CD4-positive, alpha-beta T cell treated with Interleukin-17A for 1 hour (primary cell): ENCODE data around the gene BRMS1L.

ENCODE experiments used
- DNase-seq: peaks from one replicate; pipeline ENCODE4 v3.0.0-alpha.2; 2020

The BRMS1L gene

GRCh38 chr14:35866595-35867279 lies 40.6 kb downstream of the BRMS1L start:
- no peak for DNase-seq

DNA sequence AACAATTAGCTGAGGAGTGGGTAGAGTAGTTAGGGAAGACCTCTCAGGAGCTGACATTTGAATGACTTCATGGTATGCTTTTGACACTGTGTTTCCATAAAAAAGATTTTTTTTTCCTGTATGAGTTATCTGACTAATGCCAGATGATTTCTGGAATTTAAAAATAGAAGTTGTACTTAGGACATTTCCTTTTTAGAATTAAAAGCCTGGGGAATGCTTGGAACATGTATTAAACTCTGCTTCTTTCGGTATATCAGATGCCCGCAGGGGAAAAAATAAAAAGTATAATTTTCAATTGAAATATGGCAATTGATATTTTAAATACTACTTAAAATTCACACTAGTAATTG lies 41.1 kb downstream of the BRMS1L start:
- DNase-seq = no peak

DNA sequence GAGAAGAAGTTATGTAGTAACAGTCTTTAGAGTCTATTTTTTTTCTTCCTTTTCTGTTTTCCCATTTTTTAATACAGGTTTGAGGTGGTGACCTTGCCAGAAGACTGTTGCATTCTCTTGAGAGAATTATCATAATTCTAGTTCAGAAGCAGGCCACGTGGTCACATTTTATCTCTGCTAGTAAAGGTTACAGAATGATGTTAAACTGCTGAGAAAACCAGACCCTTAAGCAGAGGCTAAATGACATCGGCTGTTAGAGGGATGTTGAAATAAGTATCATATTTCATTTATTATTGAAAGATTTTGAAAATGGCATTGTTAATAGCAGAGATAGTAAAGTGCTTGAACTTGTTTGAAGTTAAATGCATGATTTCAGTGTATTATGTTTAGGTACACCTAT lies 49.2 kb downstream of the BRMS1L start:
- no peak for DNase-seq

- no peak for DNase-seq
Observed at GRCh38 chr14:35877276-35877675, 51.1 kb downstream of the BRMS1L start.

GRCh38 chr14:35878272-35879150 lies 52.4 kb downstream of the BRMS1L start:
- no peak for DNase-seq

GRCh38 chr14:35879151-35879648 lies 53.1 kb downstream of the BRMS1L start:
- DNase-seq = no peak

- DNase-seq = peak; percentile 13
Observed at GRCh38 chr14:35879654-35880249, 53.6 kb downstream of the BRMS1L start.

GRCh38 chr14:35881280-35881679 lies 55.1 kb downstream of the BRMS1L start:
- DNase-seq = no peak

GRCh38 chr14:35883677-35884293 lies 57.6 kb downstream of the BRMS1L start:
- peak; percentile 15 for DNase-seq

GRCh38 chr14:35890308-35890707 lies 64.2 kb downstream of the BRMS1L start:
- DNase-seq = no peak

- DNase-seq = no peak
Observed at GRCh38 chr14:35895256-35895655, 69.1 kb downstream of the BRMS1L start.

DNA sequence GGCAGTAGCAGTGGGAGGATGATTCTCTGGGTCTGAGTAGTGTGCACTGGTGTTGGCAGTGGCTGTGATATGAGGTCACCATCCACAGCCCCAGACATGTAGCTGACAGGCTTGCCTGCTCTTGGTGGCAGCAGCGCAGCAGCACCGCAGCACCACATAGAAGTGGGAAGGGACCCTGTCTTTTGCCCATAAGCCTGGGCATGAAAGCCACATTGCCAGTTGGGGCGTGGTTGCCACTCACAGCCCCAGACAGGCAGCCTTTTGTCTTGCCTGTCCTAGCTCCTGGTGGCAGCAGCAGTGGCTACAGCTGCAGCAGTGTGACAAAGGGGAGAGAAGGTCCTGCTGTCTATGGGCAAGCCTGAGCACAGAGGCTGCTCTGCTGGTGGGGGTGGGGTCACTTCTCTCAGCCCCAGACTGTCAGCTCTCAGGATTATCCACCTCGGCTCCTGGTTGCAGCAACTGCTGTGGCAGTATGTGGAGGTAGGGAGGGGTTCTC lies 71.5 kb downstream of the BRMS1L start:
- DNase-seq = no peak

DNA sequence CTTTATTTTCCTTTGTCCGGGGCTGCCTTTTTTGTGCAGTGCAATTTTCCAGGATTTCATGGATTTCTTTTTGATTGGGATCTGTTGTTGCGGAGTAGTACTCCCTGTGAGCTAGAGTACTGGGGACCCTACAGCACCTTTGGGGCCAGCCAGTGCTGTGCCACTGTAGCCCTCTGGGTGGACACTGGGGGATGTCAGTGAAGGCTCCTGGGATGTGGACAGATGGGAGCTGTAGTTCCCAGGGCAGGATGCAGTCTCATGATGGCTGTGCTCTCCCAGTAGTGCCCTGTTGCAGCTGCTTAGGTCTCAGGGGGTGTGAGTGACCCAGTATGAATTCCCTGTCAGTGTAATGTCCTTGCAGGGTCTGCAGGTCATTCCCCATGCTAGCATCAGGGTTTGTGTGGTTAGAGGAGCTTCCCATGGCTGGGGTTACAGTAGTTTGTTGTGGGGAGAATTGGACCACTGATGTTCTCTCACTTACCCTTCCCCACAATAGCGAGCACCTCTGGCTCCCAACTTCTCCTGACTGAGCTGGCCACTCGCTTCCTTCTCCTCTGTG lies 72.2 kb downstream of the BRMS1L start:
- DNase-seq = no peak

- no peak for DNase-seq
Observed at GRCh38 chr14:35900741-35901140, 74.6 kb downstream of the BRMS1L start.

GRCh38 chr14:35909665-35910064 lies 83.5 kb downstream of the BRMS1L start:
- no peak for DNase-seq

DNA sequence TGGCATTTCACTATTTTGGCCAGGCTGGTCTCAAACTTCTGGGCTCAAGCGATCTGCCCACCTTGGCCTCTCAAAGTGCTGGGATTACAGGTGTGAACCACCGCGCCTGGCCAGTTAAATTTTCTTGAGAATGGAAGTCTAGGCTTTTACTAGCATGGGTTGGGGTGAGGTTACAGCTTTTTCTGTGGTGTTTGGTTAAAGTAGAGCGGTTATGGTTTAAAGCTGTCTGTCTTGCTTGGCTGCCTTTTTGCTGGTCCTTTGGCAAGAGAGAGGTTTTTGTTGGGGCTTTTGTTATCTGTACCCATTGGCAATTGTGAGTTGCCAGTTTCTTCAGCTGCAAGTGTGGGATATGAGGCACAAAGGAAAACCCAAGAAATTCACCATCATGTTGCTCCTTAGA lies 84.1 kb downstream of the BRMS1L start:
- no peak for DNase-seq

DNA sequence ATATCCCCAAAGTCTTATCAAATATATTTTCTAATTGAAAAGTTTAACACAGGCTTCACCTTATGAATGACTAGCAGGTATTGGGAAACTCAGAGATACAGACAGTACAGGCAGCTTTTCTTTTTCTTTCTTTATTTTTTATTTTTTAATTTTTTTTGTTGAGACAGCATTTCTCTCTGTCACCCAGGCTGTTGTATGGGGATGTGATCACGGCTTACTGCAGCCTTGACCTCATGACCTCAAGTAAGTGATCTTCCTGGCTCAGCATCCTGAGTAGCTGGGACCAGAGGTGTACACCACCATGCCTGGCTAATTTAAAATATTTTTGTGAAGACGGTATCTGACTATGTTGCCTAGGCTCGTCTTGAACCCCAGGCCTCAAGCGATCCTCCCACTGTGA lies 85.0 kb downstream of the BRMS1L start:
- DNase-seq = no peak

DNA sequence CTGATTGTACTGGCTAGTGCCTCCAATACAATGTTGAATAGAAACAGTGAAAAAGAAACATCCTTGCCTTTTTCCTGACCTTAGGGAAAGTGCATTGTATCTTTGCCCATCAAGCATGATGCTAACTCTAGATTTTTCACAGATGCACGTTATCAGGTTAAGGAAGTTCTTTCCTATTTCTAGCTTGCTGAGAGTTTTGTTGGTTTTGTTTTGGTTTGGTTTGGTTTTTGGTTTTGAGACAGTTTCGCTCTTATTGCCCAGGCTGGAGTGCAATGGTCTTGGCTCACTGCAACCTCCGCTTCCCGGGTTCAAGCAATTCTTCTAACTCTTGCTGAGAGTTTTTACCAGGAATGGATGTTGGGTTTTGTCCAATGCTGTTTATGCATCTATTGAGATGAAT lies 89.0 kb downstream of the BRMS1L start:
- DNase-seq = no peak

- no peak for DNase-seq
Observed at GRCh38 chr14:35915775-35916174, 89.6 kb downstream of the BRMS1L start.
